Kidney capillary endothelial cell (primary cell): ENCODE measurements around the gene DHFR2.
A peak's percentile ranks its signal among the peaks of the same experiment; 100 is the strongest.
"Not testable (repeated sequence)": the region's sequence is repeated elsewhere in the genome, so short reads cannot be mapped to it uniquely, and the experiment has no call there.

Experiments
- DNase-seq: peaks from one replicate; pipeline ENCODE4 v3.0.0-alpha.2; 2018; ENCODE audit warnings: low spot score

The DHFR2 gene

GRCh38 chr3:94065122-94065521 is 2.4 kb upstream of the DHFR2 start:
- DNase-seq = no peak

GRCh38 chr3:94064243-94064860 is 1.6 kb upstream of the DHFR2 start:
- no peak for DNase-seq

DNA sequence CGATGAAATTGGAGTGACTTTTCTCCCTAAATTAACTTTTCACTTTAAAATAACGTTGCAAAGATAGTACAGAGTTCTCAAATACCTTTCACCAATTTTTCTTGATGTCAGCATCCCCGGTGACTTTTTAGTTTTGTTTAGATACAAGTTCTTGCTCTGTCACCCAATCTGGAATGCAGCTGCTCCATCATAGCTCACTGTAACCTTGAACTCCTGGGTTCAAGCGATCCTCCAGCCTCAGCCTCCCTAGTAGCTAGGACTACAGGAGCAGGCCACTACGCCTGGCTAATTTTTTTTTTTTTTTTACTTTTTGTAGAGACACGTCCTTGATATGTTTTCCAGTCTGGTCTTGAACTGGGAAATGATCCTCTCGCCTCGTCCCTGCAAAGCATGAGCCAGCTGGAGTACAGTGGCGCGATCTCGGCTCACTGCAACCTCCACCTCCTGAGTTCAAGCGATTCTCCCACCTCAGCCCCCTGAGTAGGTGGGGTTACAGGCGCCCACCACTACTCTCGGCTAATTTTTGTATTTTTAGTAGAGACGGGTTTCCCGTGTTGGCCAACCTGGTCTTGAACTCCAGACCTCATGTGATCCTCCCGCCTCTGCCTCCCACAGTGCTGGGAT is 892 bp upstream of the DHFR2 start:
- no peak for DNase-seq

DNA sequence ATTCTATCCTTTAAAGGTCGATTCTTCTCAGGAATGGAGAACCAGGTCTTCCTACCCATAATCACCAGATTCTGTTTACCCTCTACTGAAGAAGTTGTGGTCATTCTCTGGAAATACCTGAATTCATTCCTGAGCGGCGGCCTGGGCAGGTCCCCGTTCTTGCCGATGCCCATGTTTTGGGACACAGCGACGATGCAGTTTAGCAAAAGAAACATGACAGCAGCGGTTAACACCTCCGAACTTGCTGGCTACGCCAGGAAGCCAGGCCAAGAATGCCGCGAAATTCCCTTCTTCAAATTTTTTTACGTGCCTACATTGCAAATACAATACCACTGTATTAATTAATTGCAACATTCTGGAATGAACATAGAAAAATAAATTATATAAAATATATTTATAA is 1.4 kb downstream of the DHFR2 start:
- DNase-seq = no peak

- DNase-seq = no peak
These were observed 12.2 kb downstream of the DHFR2 start for GRCh38 chr3:94050546-94050945.

DNA sequence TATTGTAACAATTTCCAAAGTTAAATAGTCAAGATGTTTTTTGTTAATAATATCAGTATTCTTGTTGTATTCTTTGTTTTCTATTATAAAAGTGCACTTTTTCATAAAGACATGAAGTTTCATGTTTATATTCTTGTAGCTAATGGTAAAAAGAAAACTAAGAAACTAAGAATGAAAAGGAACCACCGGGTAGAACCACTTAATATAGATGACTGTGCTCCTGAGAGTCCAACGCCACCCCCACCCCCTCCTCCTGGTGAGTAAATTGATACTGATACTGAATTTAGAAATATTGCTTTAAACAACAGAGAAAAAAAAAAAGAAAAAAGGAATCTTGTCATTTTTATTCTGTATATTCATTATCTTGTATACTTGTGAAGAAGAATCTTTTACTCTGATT is 13.4 kb downstream of the DHFR2 start:
- no peak for DNase-seq

- no peak for DNase-seq
These were observed 16.2 kb downstream of the DHFR2 start for GRCh38 chr3:94046533-94046932.

GRCh38 chr3:94044100-94044936 is 18.4 kb downstream of the DHFR2 start:
- not testable (repeated sequence) for DNase-seq

DNA sequence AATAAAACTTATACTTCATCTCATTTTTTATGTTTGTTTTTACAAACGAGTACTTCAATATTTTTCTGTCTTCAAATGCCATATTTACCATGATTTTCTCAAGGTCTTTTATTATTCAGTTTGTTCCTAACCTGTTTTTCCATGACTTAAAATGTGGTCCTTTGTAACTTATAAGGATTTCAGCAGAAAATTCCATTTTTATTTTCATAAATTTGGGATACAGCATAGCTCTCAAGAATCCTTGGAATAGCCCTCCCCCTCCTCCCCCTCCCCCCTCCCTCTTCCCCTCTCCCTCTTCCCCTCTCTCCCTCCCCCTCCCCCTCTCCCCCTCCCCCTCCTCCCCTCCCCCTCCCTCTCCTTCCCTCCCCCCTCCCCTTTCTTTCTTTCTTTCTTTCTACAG is 19.4 kb downstream of the DHFR2 start:
- DNase-seq = no peak

GRCh38 chr3:94036909-94037507 is 25.7 kb downstream of the DHFR2 start:
- peak; percentile 26 for DNase-seq

GRCh38 chr3:94028093-94028837 is 34.5 kb downstream of the DHFR2 start, which contains the start of gene STX19:
TSS of gene STX19 (minus strand) at chr3:94028597. CDS start at chr3:94015269, 13,328 bp downstream.
- no peak for DNase-seq

- DNase-seq = no peak
These were observed 36.1 kb downstream of the DHFR2 start for GRCh38 chr3:94026623-94027022.

DNA sequence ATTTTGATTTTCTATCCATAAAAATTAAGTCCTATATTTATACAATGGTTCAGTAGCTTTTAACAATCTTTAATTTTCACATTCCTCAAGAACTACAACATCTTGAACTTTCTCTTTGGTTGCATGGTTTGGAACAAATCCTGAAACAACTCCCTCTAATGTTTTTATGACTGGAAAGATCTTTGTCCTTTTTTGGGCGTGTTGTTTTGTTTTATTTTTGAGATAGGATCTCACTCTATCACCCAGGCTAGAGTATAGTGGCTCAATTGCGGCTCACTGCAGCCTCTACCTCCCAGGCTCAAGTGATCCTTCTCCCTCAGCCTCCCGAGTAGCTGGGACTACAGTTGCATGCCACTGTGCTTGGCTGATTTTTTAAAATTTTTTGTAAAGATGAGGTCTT is 38.3 kb downstream of the DHFR2 start:
- no peak for DNase-seq

DNA sequence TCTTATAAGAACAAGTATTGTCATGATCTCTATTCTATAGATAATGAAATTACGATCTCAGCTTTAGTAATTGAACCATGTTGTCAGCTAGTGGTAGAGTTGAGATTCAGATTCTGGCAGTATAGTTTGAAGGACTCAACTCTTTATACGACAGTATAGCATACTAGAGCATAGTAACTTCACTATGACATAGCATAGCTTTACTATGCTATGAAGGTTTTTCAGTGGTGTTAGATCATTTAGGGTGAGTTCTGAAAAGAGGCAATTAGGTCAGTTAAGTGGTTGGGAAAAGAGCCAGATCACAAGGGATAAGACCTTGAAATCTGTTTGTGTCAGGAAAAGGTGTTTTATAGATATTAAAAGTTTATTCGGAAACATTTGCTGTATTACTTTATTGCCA is 42.4 kb downstream of the DHFR2 start:
- no peak for DNase-seq

DNA sequence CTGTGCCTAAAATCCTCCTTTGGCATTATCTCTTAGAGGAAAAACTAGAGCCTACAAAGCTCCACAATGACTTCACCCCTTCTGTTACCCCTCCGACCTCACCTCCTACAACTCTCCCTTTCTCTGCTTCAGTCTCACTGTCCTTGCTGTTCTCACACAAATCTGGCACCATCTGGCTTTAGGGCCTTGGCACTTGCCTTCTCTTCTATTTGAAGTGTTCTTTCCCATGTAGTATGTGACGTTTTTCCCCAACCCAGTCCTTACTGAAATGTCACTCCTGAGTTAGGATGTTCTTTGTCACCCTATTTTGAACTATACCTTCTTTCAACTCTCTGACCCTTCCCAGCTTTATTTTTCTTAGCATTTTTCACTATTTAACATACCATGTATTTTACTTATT is 43.1 kb downstream of the DHFR2 start:
- no peak for DNase-seq

DNA sequence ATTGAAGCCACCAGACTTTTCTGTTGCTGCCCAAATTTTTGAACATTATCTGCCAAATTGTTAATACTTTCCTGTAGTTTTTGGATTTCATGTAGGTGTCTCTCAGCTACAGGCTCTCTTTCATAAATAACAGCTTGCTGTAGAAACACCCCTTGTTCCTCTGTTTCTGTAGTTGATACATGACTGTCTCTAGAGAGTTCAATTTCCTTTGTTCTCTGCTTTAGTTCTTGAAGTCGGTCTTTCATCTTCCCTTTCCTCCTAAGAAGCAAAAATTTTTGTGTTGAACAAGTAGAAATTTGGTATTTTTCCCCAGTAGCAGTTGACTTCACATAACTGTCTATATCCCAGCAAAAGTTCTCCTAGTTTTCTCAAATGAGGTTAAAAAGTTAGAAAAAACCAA is 47.7 kb downstream of the DHFR2 start:
- no peak for DNase-seq

DNA sequence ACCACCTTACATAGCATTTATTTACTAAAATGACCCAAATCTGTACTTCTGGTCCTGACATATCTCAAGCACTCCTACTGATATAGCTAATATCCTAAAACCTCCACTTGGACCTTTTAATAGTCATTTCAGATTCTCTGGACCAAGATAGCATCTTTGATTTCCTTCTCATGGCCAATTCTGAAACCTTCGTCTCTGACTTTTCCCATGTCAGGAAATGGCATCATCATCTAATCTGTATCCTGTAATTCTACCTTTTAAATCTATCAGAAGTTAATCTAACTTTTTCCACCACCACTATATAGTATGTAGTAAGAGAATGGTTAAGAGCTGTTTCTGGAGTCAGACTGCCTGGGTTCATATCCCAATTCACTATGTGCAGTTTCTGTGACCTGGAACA is 50.5 kb downstream of the DHFR2 start:
- no peak for DNase-seq

DNA sequence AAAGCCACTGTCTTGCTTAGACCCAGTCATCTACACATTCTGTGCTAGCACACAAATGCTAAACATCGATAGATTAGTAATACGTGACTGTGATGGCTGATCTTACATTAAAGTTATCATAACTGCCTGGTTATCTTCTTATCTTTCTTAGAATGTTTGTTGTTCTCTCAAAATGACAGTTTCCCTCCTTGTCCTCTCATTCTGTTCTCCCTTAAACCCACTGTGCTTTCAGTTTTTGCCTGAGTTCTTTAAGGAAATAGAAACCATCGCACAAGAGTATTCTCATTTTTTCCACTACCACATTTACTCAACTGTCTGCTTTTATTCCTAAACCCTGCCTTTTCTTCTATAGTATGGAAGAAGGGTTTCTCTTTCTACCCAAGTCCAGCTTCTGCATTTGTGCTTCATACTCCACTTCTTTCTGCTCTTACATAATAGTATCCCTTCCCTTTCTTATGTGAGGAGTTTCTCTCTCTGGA is 51.4 kb downstream of the DHFR2 start:
- no peak for DNase-seq

GRCh38 chr3:94009608-94010007 is 53.1 kb downstream of the DHFR2 start:
- DNase-seq = no peak

GRCh38 chr3:94008253-94008652 is 54.5 kb downstream of the DHFR2 start:
- DNase-seq = no peak
